AG04449 (cell line): ENCODE measurements around the gene IL17RB.
A peak's percentile ranks its signal among the peaks of the same experiment; 100 is the strongest.

ENCODE experiments used
- CTCF ChIA-PET: fragments of 350-600 bp; formaldehyde crosslinking; extraction: SDS; loops from one replicate; lab custom pipeline; 2021; ENCODE audit warnings: antibody characterized with exemption; lab: Yijun Ruan, JAX
- POLR2A ChIA-PET: fragments of 400-600, 350-600 bp; formaldehyde crosslinking; extraction: SDS; loops from one replicate; lab custom pipeline; 2020; ENCODE audit warnings: antibody characterized with exemption, inconsistent platforms; lab: Yijun Ruan, JAX
- DNase-seq: peaks from one replicate; pipeline ENCODE4 v3.0.0-alpha.2; 2010; ENCODE audit warnings: low read depth, low spot score
- H3K4me3 ChIP-seq: 2 replicates; pipeline ENCODE4 v1.5.1; 2011; ENCODE audit warnings: low read depth, mild to moderate bottlenecking, control low read depth, low read length
- CTCF ChIP-seq: IDR thresholded peaks from one replicate; pipeline ENCODE4 v1.5.1; 2011; ENCODE audit warnings: mild to moderate bottlenecking, moderate library complexity, low read length, control low read depth, inconsistent platforms; ENCODE audit not compliant: insufficient read depth; ENCODE audit errors: missing control alignments

IL17RB gene

GRCh38 chr3:53802256-53802880, 44.0 kb upstream of the IL17RB start:
- no peak overlapping the region for H3K4me3 ChIP-seq
- CTCF ChIA-PET, result no interaction called here
- DNase-seq, result no peak
- POLR2A ChIA-PET, result no interaction called here
- no peak for TF ChIP-seq CTCF

GRCh38 chr3:53803124-53803815, 43.1 kb upstream of the IL17RB start:
- ChIA-PET CTCF (no interaction called here), POLR2A (no interaction called here)
- TF ChIP-seq CTCF, result no peak
- no peak overlapping the region for H3K4me3 ChIP-seq
- no peak for DNase-seq

GRCh38 chr3:53803816-53804695, 42.3 kb upstream of the IL17RB start:
- DNase-seq, result no peak
- no peak for TF ChIP-seq CTCF
- ChIA-PET CTCF (no interaction called here), POLR2A (no interaction called here)
- no peak overlapping the region for H3K4me3 ChIP-seq

GRCh38 chr3:53804697-53805462, 41.5 kb upstream of the IL17RB start:
- no peak for TF ChIP-seq CTCF
- ChIA-PET CTCF (no interaction called here), POLR2A (no interaction called here)
- H3K4me3 ChIP-seq, result no peak overlapping the region
- peak; percentile 19 for DNase-seq

GRCh38 chr3:53805463-53806159, 40.8 kb upstream of the IL17RB start:
- ChIA-PET CTCF (no interaction called here), POLR2A (no interaction called here)
- DNase-seq, result no peak
- H3K4me3 ChIP-seq, result no peak overlapping the region
- TF ChIP-seq CTCF, result no peak
